HepG2 (cell line): ENCODE measurements around the gene SF3B2. TPM values are rescaled to one million over a fixed set of nuclear protein-coding genes. Genes with fewer than 3 reads are reported as not detected.

Experiments
- MAFG ChIP-seq: sonication (generic); formaldehyde crosslinking; IDR thresholded peaks from 2 replicates; pipeline ENCODE4 v1.5.1; 2020; ENCODE audit warnings: mild to moderate bottlenecking, missing genetic modification reagents
- MLXIP ChIP-seq: sonication (generic); formaldehyde crosslinking; IDR thresholded peaks from 2 replicates; pipeline ENCODE4 v1.9.0; 2021; ENCODE audit warnings: missing genetic modification reagents, borderline replicate concordance
- polyA plus RNA-seq, 8 experiments: library from polyadenylated mRNA; depleted of rRNA in 3 of 8; stranded (reverse) in 7 of 8; unstranded in 1 of 8; fragments of >200 nt; fragmentation: Illumina TruSeq in 4 of 8; extraction: Trizol in 4 of 8; gene quantifications; 2 replicates each; pipeline versions ENCODE4 v1.2.1 to v1.2.3, GENCODE V29; 2011 to 2016; ENCODE audit warnings: low read depth in 4 of 8, missing spikeins in 1 of 8, mixed read lengths in 1 of 8; ENCODE audit not compliant: insufficient read depth in 1 of 8
- total RNA-seq, 5 experiments: library from RNA; depleted of rRNA; stranded (reverse); fragments of >200 nt; fragmentation: Illumina TruSeq; extraction: Trizol; gene quantifications; 2 replicates each; pipeline ENCODE4 v1.2.3, GENCODE V29; 2016; ENCODE audit warnings: low read depth in 1 of 5
- TF ChIP-seq, protein P1 (sequence below): sonication (generic); formaldehyde crosslinking; IDR thresholded peaks from 2 replicates; pipeline ENCODE4 v1.4.0; 2020; ENCODE audit warnings: missing genetic modification reagents

Gene SF3B2
- total and polyA plus RNA-seq, 2 of the 13 experiments (the other 11 are each of a cell fraction or from before 2014, with no cell fraction given), result 70.4 to 153 TPM

DNA sequence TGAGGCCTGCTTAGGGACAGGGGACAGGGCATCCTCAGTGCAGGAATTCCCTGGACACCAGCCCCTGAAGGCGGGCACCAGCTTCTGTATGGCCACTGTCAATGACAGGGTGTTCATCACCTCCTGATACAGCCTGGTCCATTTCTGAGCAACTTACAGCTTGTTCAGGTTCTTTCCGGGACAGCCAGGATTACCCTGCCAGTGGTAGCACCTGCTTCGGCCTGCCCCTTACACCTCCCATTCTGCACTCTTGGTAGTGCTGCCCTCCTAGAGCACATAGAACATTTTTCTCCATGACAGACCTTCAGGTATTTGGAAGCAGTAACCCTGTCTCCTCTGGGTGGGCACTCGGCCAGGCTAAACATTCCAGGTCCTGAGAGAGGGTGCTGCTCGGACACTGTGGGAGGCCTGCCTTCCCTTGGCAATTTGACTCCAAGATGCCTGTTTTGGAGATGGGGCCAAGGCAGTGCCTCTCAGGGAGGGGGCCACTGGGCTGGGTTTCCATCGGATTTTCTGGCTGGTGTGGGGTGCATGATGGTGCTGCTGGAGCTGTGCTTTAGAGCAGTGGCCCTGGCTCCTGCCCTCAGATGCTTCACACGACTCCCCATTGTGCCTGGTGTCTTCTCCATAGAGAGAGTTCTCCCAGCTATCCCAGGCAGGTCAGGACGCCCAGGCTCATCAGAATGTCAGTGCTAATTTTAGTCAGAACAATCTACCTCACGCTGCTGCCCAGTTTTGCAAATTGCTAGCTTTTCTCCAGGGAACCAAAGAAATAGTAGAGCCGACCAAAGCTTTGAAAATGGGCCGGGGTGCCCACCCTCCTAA lies 4.4 kb upstream of the SF3B2 start (continued):
- TF ChIP-seq MLXIP (CRISPR knock-in tag) (no peak), MAFG (CRISPR knock-in tag) (no peak)
- TF ChIP-seq, protein P1, sequence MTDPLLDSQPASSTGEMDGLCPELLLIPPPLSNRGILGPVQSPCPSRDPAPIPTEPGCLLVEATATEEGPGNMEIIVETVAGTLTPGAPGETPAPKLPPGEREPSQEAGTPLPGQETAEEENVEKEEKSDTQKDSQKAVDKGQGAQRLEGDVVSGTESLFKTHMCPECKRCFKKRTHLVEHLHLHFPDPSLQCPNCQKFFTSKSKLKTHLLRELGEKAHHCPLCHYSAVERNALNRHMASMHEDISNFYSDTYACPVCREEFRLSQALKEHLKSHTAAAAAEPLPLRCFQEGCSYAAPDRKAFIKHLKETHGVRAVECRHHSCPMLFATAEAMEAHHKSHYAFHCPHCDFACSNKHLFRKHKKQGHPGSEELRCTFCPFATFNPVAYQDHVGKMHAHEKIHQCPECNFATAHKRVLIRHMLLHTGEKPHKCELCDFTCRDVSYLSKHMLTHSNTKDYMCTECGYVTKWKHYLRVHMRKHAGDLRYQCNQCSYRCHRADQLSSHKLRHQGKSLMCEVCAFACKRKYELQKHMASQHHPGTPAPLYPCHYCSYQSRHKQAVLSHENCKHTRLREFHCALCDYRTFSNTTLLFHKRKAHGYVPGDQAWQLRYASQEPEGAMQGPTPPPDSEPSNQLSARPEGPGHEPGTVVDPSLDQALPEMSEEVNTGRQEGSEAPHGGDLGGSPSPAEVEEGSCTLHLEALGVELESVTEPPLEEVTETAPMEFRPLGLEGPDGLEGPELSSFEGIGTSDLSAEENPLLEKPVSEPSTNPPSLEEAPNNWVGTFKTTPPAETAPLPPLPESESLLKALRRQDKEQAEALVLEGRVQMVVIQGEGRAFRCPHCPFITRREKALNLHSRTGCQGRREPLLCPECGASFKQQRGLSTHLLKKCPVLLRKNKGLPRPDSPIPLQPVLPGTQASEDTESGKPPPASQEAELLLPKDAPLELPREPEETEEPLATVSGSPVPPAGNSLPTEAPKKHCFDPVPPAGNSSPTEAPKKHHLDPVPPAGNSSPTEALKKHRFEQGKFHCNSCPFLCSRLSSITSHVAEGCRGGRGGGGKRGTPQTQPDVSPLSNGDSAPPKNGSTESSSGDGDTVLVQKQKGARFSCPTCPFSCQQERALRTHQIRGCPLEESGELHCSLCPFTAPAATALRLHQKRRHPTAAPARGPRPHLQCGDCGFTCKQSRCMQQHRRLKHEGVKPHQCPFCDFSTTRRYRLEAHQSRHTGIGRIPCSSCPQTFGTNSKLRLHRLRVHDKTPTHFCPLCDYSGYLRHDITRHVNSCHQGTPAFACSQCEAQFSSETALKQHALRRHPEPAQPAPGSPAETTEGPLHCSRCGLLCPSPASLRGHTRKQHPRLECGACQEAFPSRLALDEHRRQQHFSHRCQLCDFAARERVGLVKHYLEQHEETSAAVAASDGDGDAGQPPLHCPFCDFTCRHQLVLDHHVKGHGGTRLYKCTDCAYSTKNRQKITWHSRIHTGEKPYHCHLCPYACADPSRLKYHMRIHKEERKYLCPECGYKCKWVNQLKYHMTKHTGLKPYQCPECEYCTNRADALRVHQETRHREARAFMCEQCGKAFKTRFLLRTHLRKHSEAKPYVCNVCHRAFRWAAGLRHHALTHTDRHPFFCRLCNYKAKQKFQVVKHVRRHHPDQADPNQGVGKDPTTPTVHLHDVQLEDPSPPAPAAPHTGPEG, result no peak
